Measurements from ENCODE around the gene RTL9.

- TF ChIP-seq PREB (CRISPR knock-in tag; IDR thresholded peaks at IDR 0.05; ENCODE audit: borderline replicate concordance), result no peak
- TF ChIP-seq CTCF (IDR thresholded peaks at IDR 0.05), result no peak
- TF ChIP-seq TEAD4 (CRISPR knock-in tag; IDR thresholded peaks at IDR 0.05), result no peak
Observed at GRCh38 chrX:110331444-110332030, 27.1 kb upstream of the RTL9 start.
